ACC112 (cell line): ENCODE results near the gene DPH1.
A peak's percentile ranks its signal among the peaks of the same experiment; 100 is the strongest.

ENCODE experiments used
- H2AFZ ChIP-seq: fragments of 200-600 bp; sonication (generic); one replicate; pipeline ENCODE4 v1.6.0; 2017; ENCODE audit warnings: antibody characterized with exemption, low read length; ENCODE audit not compliant: unreplicated experiment
- H3K27ac ChIP-seq: fragments of 200-600 bp; sonication (generic); 2 replicates; pipeline ENCODE4 v1.5.1; 2014; ENCODE audit warnings: low read depth, mild to moderate bottlenecking, antibody characterized with exemption, low read length, moderate library complexity
- H3K27me3 ChIP-seq: fragments of 200-600 bp; sonication (generic); 2 replicates; pipeline ENCODE4 v1.6.1; 2014; ENCODE audit warnings: mild to moderate bottlenecking, antibody characterized with exemption, low read length, moderate library complexity, mixed read lengths; ENCODE audit not compliant: insufficient read depth
- H3K36me3 ChIP-seq: fragments of 200-600 bp; sonication (generic); 2 replicates; pipeline ENCODE4 v1.6.1; 2016; ENCODE audit warnings: mild to moderate bottlenecking, antibody characterized with exemption, low read length, moderate library complexity, mixed read lengths; ENCODE audit not compliant: insufficient read depth
- H3K4me1 ChIP-seq: fragments of 200-600 bp; sonication (generic); one replicate; pipeline ENCODE4 v1.6.1; 2016; ENCODE audit warnings: low read length, mixed read lengths; ENCODE audit not compliant: insufficient read depth, unreplicated experiment, control insufficient read depth
- H3K4me3 ChIP-seq: fragments of 200-600 bp; sonication (generic); 2 replicates; pipeline ENCODE4 v1.5.1; 2014; ENCODE audit warnings: mild to moderate bottlenecking, low read depth, low read length
- H3K79me2 ChIP-seq: fragments of 200-600 bp; sonication (generic); one replicate; pipeline ENCODE4 v1.6.0; 2016; ENCODE audit warnings: low read length; ENCODE audit not compliant: control insufficient read depth, unreplicated experiment, insufficient read depth

DPH1 gene

DNA sequence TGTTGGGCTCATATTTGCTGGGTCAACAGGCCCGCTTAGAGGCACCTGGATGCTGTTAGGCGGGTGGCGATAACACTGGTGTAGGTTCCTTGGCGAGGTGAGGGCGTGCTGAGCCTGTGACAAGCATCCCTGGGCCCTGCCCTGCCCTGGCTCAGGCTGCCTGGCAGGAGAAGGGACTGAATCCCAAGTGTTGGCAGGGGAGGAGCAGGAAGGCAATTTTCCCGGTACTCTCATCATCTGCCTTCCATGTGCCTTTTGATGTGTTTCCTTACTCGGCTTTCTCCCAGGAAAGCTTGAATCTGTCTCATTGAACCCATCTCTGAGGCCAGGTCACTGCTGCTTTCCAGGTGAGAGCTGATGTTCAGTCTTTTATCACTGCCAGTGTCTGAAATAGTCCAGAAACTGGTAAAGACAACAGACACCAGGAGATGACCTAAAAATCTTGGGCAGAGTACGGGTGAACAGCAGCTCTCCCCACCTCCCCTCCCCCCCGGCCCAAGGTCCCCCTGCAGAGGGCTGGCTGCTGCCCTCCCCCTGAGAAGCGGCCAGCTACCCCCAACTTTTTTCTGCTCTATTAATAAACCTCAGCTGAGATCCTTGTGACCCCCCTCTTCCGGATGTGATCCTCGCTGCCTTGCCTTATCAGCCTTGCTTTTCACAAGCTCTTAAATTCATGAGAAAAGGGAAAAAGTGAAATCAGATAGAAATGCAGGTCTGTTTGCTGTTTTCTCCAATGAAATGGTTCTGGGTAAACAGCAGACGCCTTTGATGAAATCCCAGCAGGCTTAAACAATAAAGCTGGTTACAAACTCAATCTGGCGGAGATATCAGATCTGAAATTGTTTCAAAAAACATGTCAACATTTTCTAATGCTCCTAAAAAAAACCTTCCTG, 33.8 kb upstream of the DPH1 start:
- Histone ChIP-seq H3K79me2 (no peaks in the 10 kb centered on the region), H3K36me3 (no peaks in the 10 kb centered on the region), H2AFZ (no peak overlapping the region), H3K27ac (no peak overlapping the region), H3K4me3 (no peak overlapping the region), H3K4me1 (no peaks in the 10 kb centered on the region), H3K27me3 (peaks cover 22% of the 10 kb centered on the region)

DNA sequence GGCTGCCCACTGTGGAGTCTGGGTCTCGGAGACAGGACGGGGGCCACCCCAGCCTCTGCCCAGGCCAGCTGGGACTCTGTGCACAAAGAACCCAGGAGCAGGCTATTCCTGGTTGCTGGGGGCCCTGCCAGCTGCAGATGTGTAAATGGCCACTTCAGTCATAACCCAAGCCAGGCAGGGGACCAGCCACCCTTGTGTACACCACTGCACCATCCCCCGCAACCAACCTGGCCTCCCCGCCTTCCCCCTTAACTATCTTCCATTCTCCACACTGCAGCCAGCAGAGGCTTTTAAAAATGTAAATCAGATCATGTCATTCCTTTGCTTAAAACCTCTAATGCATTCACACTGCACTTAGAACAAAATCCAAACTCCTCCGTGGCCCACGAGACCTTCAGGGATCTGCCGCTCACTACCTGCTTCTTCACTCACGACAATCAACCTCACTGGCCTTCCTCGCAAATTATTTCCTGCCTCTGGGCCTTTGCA, 33.1 kb upstream of the DPH1 start:
- Histone ChIP-seq H3K36me3 (no peaks in the 10 kb centered on the region), H3K4me3 (no peak overlapping the region), H2AFZ (no peak overlapping the region), H3K27me3 (peaks cover 22% of the 10 kb centered on the region), H3K27ac (no peak overlapping the region), H3K79me2 (no peaks in the 10 kb centered on the region), H3K4me1 (no peaks in the 10 kb centered on the region)

DNA sequence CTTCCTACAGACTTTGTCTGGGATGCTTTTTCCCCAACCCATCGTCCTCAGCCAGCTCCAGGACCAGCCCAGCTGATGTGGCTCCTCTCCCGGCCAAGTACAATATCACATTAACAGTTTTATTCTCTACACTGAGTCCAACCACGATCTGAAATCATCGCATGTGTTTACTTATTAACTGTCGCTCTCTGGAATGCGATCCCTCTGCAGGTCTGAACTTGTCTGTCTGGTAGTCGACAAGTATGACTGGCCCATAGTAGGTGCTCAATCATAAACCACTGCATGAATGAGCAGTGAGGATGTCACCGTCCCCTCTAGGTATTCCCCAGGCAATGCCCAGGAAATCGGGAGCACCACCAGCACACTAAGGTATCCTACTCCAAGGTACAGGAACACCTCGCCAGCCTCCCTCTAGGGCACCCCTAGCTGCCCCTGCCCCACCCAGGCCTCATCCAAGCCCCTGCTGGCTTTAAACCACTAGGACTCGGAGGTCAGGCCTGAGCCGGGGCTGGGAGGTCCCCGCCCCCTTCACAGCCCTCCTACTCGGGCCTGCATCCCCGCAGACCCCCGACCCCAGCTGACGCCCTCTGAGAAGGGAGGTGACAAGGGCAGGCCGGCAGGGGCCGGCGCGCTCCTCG, 32.5 kb upstream of the DPH1 start:
- H3K79me2 ChIP-seq, result no peaks in the 10 kb centered on the region
- H3K27me3 ChIP-seq, result peaks cover 22% of the 10 kb centered on the region
- H3K4me3 ChIP-seq, result no peak overlapping the region
- no peak overlapping the region for H3K27ac ChIP-seq
- no peak overlapping the region for H2AFZ ChIP-seq
- no peaks in the 10 kb centered on the region for H3K4me1 ChIP-seq
- H3K36me3 ChIP-seq, result no peaks in the 10 kb centered on the region

DNA sequence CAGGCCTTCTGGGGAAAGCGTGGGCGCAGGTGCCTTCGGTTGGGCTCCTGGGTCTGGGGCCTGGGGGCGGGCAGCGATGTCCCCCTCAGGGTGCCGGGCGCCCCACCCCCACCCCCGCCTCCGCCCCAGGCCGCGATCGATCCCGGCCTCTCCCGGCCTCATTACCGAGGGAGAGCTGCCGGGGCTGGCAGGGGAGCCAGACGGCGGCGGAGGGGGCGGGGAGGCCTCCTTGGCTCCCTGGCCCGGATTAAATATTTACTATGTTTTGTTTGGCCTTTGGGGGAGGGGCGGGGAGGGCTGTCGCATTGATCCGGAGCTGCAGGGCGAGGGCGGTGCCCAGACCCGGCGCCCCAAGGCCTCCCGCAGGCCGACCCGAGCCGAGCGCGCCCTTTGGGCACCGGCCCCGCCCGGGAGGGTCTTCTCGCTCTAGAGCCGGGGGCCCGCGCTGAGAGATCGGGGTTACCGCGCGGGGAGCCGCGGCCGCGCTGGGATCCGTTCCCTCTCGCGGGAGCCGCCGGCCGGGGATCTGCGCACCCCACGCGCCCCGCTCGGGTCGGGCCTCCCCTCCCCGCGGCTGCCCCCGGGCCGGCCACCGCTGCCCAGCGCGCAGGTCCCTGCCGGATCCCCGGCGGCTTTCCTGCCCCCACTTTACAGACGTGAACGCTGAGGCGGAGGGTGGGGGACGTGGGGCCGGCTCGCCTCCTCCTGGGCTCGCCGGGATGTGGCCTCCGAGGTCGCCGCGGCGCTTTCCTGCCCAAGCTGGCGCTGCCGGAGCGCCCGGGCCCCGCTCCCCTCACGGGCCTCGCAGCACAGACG, 31.8 kb upstream of the DPH1 start:
- H3K27me3 ChIP-seq, result peaks cover 22% of the 10 kb centered on the region
- H3K79me2 ChIP-seq, result no peaks in the 10 kb centered on the region
- no peak overlapping the region for H3K27ac ChIP-seq
- peak overlapping the region; percentile 64 for H3K4me3 ChIP-seq
- no peaks in the 10 kb centered on the region for H3K4me1 ChIP-seq
- no peak overlapping the region for H2AFZ ChIP-seq
- no peaks in the 10 kb centered on the region for H3K36me3 ChIP-seq

DNA sequence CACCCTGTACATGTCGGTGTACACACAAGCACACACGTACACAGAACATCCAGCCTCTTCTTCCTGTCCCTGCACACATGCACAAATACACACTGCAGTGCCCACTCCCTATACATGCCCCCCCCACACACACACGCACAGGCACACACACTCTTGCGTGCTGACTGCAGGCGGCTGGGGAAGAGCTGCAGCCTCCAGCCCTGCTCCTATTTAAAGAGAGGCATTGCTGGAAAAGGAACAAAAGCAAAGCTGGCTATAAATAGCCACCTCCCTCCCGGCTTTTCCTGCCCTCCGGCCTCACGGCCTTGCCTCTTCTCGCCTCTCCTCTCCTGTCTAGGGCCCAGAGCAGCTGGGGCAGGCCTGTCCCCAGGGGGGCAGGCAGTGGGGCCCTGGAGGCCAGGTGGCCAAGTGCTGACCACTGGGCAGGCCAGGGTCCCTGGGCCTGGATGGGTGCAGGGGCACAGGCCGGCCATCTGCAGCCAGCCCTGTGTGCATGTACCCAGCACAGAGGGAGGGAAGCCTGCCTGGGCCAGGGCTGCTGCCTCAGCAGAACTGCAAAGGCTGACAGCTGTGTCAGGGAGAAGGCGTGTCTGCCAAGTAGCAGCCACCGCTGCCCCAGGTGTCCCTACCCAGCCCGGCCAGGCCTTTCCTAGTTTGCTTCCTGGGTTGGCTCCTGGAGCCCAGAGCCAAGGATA, 30.2 kb upstream of the DPH1 start:
- Histone ChIP-seq H3K79me2 (no peaks in the 10 kb centered on the region), H3K4me3 (no peak overlapping the region), H3K4me1 (no peaks in the 10 kb centered on the region), H2AFZ (no peak overlapping the region), H3K36me3 (no peaks in the 10 kb centered on the region), H3K27ac (no peak overlapping the region), H3K27me3 (peaks cover 22% of the 10 kb centered on the region)

DNA sequence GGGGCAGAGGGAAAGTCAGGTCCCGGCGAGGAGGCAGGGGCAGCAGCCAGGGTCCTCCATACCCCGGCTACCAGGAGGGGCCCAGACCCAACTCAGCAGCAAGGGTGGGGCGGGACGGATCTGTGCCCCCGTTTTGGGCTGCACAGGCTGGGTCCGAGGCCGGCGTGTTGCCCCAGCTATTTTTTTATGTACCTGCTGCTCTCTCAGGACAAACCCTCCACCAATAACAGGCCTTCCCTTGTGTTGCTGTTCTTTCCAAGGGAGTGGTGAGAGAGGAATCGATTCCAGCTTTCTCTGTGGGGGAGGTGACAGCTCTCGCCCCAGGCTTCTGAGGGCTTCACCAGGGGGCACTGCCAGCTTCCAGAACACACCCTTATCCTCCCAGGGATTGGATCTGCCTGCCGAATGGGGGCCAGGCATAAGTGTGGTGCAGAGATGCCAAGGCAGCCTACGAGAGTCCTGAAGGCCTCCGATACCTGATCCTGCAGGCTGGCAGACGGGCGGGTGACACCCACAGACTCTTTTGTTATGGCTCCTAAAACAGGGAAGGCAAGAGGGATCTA, 27.1 kb upstream of the DPH1 start:
- H2AFZ ChIP-seq, result no peak overlapping the region
- peaks cover 7% of the 10 kb centered on the region for H3K27me3 ChIP-seq
- no peaks in the 10 kb centered on the region for H3K4me1 ChIP-seq
- H3K79me2 ChIP-seq, result no peaks in the 10 kb centered on the region
- no peak overlapping the region for H3K4me3 ChIP-seq
- no peaks in the 10 kb centered on the region for H3K36me3 ChIP-seq
- no peak overlapping the region for H3K27ac ChIP-seq

DNA sequence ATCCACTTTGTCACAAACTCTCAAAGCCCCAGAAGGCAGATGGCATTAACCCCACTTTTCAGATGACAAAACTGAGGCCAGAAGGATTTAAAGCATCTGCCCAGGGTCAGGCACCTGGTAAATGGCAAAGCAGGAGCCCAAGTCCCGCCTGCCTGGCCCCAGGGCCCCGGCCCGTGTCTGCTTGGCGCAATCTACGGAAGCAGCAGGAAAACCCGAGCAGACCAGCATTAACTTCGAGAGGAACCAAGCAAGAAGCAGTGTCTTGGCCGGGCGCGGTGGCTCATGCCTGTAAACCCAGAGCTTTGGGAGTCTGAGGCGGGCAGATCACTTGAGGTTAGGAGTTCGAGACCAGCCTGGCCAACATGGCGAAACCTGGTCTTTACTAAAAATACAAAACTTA, 26.4 kb upstream of the DPH1 start:
- Histone ChIP-seq H3K27ac (no peak overlapping the region), H3K79me2 (no peaks in the 10 kb centered on the region), H2AFZ (no peak overlapping the region), H3K4me3 (no peak overlapping the region), H3K4me1 (no peaks in the 10 kb centered on the region), H3K27me3 (peaks cover under 1% of the 10 kb centered on the region; the same call in 1 of the 2 replicates), H3K36me3 (no peaks in the 10 kb centered on the region)

DNA sequence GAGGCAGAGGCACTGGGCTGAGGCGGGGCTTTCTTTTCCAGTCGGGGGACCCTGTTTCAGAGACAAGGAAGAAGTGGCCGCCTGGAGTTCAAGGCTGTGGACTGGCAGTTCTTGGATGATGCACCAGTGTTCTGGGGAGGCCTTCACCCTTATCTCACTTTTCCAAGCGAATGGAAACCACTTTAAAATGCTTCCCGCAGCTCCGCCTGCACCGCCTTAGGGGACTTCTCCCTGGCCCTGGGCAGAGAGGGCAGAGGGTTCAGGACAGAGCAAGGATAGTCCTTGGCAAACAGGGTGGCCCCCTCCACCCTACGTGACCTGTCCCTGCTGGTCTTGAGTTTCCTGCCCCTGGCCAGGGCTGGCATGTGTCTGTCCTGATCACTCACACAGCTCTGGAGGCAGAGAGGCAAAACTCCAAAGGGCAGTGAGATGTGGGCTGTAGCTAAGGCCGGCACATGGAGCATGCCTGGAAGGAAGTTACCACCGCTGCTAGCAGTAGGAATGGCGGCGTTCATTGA, 25.5 kb upstream of the DPH1 start:
- Histone ChIP-seq H3K27ac (no peak overlapping the region), H3K27me3 (no peaks in the 10 kb centered on the region), H3K4me3 (no peak overlapping the region), H3K4me1 (no peaks in the 10 kb centered on the region), H3K79me2 (no peaks in the 10 kb centered on the region), H2AFZ (no peak overlapping the region), H3K36me3 (no peaks in the 10 kb centered on the region)

DNA sequence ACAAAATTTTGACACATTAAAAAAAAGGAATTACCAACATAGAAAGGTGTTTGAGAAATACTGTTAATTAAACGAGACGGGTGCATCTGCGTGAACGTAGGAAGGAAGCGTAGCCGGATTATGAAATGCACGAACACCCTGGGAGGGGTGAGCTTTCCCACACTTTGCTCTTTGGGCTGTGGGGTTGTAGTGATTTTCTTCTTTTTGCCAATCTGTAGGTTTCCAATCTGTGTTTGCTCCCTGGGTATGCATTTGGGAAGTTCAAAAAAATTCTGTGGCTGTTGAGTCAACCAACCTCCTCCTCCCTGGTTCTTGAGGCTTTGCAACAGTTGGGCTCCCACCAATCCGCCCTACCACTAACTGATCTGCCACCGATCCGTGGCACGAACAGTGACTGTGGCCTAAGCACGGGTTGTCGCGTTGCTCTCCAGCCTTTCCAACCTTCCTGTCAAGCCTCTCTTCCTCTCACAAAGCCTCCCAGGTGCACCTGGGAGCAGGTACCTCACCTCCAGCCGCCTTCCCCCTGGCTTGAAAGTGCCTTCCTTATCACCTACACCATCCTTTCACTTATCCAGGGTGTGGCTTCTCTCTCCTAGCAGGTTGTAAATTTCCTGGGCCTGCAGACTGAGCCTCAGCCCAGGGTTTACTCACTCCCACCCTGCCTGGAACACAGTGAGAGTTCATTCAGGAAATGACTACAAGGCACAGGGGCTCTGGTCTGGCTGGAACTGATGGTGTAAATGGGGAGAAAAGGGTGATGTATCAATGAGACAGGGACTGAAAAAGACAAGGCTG, 21.4 kb upstream of the DPH1 start:
- H2AFZ ChIP-seq, result no peak overlapping the region
- no peak overlapping the region for H3K27ac ChIP-seq
- no peaks in the 10 kb centered on the region for H3K36me3 ChIP-seq
- H3K27me3 ChIP-seq, result no peaks in the 10 kb centered on the region
- H3K4me1 ChIP-seq, result peaks cover 10% of the 10 kb centered on the region
- no peak overlapping the region for H3K4me3 ChIP-seq
- H3K79me2 ChIP-seq, result no peaks in the 10 kb centered on the region
